AG04450 (cell line): ENCODE data around the gene AQP4. TPM values are rescaled to one million over a fixed set of nuclear protein-coding genes. Genes with fewer than 3 reads are reported as not detected.

Experiments
- CTCF ChIA-PET: fragments of 300-600, 350-600 bp; formaldehyde crosslinking; extraction: SDS; loops from one replicate; lab custom pipeline; 2022; ENCODE audit warnings: antibody characterized with exemption, inconsistent platforms; lab: Charles Lee
- POLR2A ChIA-PET: fragments of 350-600 bp; formaldehyde crosslinking; extraction: SDS; loops from one replicate; lab custom pipeline; 2021; ENCODE audit warnings: antibody characterized with exemption, inconsistent platforms; lab: Yijun Ruan, JAX
- DNase-seq: peaks from one replicate; pipeline ENCODE4 v3.0.0-alpha.2; 2011; ENCODE audit warnings: low read depth, low spot score
- H3K27ac ChIP-seq: one replicate; pipeline ENCODE4 v1.5.1; 2012; ENCODE audit warnings: low read depth, low read length, control low read depth
- H3K27me3 ChIP-seq: one replicate; pipeline ENCODE4 v1.6.0; 2012; ENCODE audit warnings: low read length; ENCODE audit not compliant: control insufficient read depth, insufficient read depth
- H3K4me3 ChIP-seq: 2 replicates; pipeline ENCODE4 v1.5.1; 2011; ENCODE audit warnings: mild to moderate bottlenecking, low read depth, low read length, control low read depth
- H3K9me3 ChIP-seq: 2 replicates; pipeline ENCODE4 v1.5.1; 2012; ENCODE audit warnings: low read length; ENCODE audit not compliant: control insufficient read depth, insufficient read depth
- polyA plus RNA-seq: library from polyadenylated mRNA; depleted of rRNA; stranded (reverse); fragments of >200 nt; gene quantifications from 2 replicates; pipeline ENCODE4 v1.2.3, GENCODE V29; 2011
- TF ChIP-seq, protein P1 (sequence below): IDR thresholded peaks from 2 replicates; pipeline ENCODE4 v1.5.1; 2011; ENCODE audit warnings: low read depth, low read length, control low read depth, inconsistent platforms

The AQP4 gene
- polyA plus RNA-seq, 1 experiment: not detected

DNA sequence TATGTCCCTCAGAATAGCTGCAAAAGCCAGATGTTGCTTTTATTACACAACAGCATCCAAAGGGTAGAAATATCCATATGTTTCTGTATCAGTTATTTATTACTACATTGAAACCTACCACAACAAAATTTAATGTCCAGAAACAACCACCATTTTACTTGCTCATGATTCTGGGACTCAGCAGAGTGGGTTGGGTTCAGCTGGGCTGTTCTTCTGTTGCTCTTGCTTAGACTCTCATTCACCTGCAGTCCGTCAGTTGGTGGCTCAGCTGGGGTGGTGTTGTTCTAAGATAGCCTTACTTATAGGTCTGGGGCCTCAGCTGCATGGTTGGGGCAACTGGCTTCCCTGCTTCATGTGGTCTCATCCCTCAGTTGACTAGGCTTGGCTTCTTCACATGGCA, 21.7 kb downstream of the AQP4 start:
- H3K9me3 ChIP-seq: peaks cover 5% of the 10 kb centered on the region; the same call in 1 of the 2 replicates
- ChIA-PET POLR2A (no interaction called here), CTCF (no interaction called here)
- TF ChIP-seq, protein P1, sequence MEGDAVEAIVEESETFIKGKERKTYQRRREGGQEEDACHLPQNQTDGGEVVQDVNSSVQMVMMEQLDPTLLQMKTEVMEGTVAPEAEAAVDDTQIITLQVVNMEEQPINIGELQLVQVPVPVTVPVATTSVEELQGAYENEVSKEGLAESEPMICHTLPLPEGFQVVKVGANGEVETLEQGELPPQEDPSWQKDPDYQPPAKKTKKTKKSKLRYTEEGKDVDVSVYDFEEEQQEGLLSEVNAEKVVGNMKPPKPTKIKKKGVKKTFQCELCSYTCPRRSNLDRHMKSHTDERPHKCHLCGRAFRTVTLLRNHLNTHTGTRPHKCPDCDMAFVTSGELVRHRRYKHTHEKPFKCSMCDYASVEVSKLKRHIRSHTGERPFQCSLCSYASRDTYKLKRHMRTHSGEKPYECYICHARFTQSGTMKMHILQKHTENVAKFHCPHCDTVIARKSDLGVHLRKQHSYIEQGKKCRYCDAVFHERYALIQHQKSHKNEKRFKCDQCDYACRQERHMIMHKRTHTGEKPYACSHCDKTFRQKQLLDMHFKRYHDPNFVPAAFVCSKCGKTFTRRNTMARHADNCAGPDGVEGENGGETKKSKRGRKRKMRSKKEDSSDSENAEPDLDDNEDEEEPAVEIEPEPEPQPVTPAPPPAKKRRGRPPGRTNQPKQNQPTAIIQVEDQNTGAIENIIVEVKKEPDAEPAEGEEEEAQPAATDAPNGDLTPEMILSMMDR: no peak
- H3K27ac ChIP-seq: no peak overlapping the region
- H3K27me3 ChIP-seq: no peaks in the 10 kb centered on the region
- no peak for DNase-seq
- no peak overlapping the region for H3K4me3 ChIP-seq

DNA sequence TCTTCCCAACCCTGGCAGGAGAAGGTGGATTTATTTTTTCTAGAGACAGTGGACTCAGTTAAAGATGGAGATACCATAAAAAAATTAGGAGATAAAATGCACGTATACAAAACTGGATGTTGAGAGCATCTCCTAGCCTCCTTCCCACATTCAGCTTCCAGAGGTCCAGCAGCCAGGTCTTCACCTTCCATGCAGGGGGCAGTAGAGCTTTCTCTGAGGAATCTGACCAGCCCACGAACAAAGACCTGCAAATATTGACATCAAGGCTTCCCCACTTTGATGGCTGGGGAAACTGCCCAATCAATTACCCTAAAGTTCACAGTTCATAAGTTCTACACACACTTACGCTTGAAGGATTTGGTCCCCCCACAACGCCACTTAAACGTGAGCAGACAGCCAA, 24.5 kb downstream of the AQP4 start:
- no peak for DNase-seq
- Histone ChIP-seq H3K4me3 (no peak overlapping the region), H3K27me3 (no peaks in the 10 kb centered on the region), H3K27ac (no peak overlapping the region), H3K9me3 (peaks cover 5% of the 10 kb centered on the region)
- ChIA-PET POLR2A (no interaction called here), CTCF (interaction anchor here (0.6 kb wide), 1 partner anchor 169 kb away, joined by 3 read pairs; no protein-coding TSS in a partner anchor)
- TF ChIP-seq, protein P1: no peak

DNA sequence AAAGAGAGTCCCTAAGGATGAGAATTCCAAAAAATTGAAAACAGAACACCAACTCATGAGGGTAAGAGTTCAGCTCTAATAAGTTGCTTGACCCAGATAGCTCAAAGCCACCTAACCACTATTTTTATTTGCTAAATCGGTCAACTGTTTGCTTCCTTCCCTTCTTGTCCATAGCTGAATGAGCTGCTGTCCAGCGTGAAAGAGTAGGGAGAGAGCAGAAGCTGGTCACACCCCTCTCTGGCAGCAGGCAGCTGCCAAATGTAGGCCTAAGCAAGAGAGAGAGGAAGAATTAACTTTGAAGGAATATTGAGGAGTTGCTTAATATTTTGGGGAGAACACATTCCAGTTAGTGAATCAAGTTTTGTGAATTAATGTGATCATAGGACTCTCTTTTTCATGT, 25.9 kb downstream of the AQP4 start:
- POLR2A ChIA-PET: no interaction called here
- Histone ChIP-seq H3K4me3 (no peak overlapping the region), H3K27me3 (no peaks in the 10 kb centered on the region), H3K9me3 (peaks cover 5% of the 10 kb centered on the region), H3K27ac (no peak overlapping the region)
- TF ChIP-seq, protein P1: no peak
- no peak for DNase-seq
- CTCF ChIA-PET: no interaction called here

- ChIA-PET CTCF (no interaction called here), POLR2A (no interaction called here)
- TF ChIP-seq, protein P1: no peak
- H3K27me3 ChIP-seq: no peaks in the 10 kb centered on the region
- peaks cover 31% of the 10 kb centered on the region for H3K9me3 ChIP-seq
- no peak overlapping the region for H3K4me3 ChIP-seq
- DNase-seq: no peak
- H3K27ac ChIP-seq: no peak overlapping the region
Observed at GRCh38 chr18:26832302-26832701, 33.2 kb downstream of the AQP4 start.

- POLR2A ChIA-PET: no interaction called here
- Histone ChIP-seq H3K27me3 (no peaks in the 10 kb centered on the region), H3K9me3 (peaks cover 26% of the 10 kb centered on the region), H3K4me3 (no peak overlapping the region), H3K27ac (no peak overlapping the region)
- TF ChIP-seq, protein P1: no peak
- DNase-seq: no peak
- CTCF ChIA-PET: no interaction called here
Observed at GRCh38 chr18:26827581-26827980, 37.9 kb downstream of the AQP4 start.
